ENCODE results near the gene MAGI2.

MAGI2 gene

DNA sequence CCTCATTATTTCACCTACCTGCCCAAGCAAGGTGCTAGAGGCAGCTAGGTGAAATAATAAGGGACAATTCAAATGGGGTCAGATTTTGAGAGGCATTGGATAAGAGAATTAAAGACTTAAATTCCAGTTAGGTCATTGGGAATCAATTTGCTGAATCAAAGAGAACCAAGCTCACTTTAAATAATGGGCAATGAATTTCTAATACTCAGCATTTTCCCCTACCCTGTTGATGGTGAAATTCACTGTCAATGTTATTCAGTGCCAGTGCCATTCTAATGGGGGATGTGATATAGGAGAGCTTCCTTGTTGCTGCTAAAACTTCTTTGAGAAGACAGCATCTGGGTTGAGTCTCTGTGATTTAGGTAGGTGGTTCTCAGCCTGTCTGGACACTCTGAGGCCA lies 1145.6 kb downstream of the MAGI2 start:
- H3K9me3 ChIP-seq (ENCODE audit: insufficient read depth, low read length, severe bottlenecking): no peaks in the 10 kb centered on the region
- H3K36me3 ChIP-seq (ENCODE audit: insufficient read depth, low read length): no peaks in the 10 kb centered on the region
- no peaks in the 10 kb centered on the region for H3K79me2 ChIP-seq (ENCODE audit: insufficient read depth, low read length)
- H3K9ac ChIP-seq (ENCODE audit: low read depth, low read length): no peak overlapping the region
- ATAC-seq (ENCODE audit: insufficient read depth, low read depth) (no peak), DNase-seq (no peak)
- TF ChIP-seq, protein P1, sequence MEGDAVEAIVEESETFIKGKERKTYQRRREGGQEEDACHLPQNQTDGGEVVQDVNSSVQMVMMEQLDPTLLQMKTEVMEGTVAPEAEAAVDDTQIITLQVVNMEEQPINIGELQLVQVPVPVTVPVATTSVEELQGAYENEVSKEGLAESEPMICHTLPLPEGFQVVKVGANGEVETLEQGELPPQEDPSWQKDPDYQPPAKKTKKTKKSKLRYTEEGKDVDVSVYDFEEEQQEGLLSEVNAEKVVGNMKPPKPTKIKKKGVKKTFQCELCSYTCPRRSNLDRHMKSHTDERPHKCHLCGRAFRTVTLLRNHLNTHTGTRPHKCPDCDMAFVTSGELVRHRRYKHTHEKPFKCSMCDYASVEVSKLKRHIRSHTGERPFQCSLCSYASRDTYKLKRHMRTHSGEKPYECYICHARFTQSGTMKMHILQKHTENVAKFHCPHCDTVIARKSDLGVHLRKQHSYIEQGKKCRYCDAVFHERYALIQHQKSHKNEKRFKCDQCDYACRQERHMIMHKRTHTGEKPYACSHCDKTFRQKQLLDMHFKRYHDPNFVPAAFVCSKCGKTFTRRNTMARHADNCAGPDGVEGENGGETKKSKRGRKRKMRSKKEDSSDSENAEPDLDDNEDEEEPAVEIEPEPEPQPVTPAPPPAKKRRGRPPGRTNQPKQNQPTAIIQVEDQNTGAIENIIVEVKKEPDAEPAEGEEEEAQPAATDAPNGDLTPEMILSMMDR (IDR thresholded peaks at IDR 0.05; ENCODE audit: borderline replicate concordance, extremely low read depth, low read length, poor library complexity, severe bottlenecking): no peak
- TF ChIP-seq EZH2 (IDR thresholded peaks at IDR 0.05; ENCODE audit: borderline replicate concordance, low read depth, low read length, severe bottlenecking): no peak
- no peak overlapping the region for H3K4me2 ChIP-seq (ENCODE audit: insufficient read depth, low read length)
- no peaks in the 10 kb centered on the region for H4K20me1 ChIP-seq (ENCODE audit: insufficient read depth, low read length)
- no peaks in the 10 kb centered on the region for H3K27me3 ChIP-seq (ENCODE audit: insufficient read depth, low read length, poor library complexity)
- no peak overlapping the region for H3K27ac ChIP-seq (ENCODE audit: low read length)
- H2AFZ ChIP-seq (ENCODE audit: low read depth, low read length): no peak overlapping the region
- H3K4me3 ChIP-seq (ENCODE audit: low read depth in 1 of 2, low read length in 2 of 2): no peak overlapping the region
- H3K4me1 ChIP-seq (ENCODE audit: insufficient read depth, low read length): no peaks in the 10 kb centered on the region

DNA sequence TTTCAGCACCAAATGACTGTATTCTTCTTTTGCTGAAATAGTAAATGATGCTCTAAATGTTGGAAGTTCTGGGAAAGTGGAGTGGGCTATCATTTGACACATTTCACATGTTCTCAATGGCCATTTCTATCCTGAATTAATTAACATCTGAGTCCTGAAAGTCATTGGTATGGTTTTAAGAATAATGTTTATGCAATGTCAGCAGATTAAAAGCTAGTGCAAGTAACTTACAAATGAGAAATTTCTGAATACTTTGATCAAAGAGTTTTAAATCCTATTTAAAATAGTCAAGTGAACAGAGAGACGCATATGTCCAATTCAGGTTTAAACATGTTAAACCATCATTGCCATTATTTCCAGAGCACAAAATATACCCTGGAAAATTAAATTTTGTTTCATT lies 1146.8 kb downstream of the MAGI2 start:
- DNase-seq (no peak), ATAC-seq (ENCODE audit: insufficient read depth, low read depth) (no peak)
- no peaks in the 10 kb centered on the region for H3K36me3 ChIP-seq (ENCODE audit: insufficient read depth, low read length)
- no peak overlapping the region for H3K4me3 ChIP-seq (ENCODE audit: low read depth in 1 of 2, low read length in 2 of 2)
- TF ChIP-seq EZH2 (IDR thresholded peaks at IDR 0.05; ENCODE audit: borderline replicate concordance, low read depth, low read length, severe bottlenecking): no peak
- TF ChIP-seq, protein P1 (IDR thresholded peaks at IDR 0.05; ENCODE audit: borderline replicate concordance, extremely low read depth, low read length, poor library complexity, severe bottlenecking): no peak
- H3K27me3 ChIP-seq (ENCODE audit: insufficient read depth, low read length, poor library complexity): no peaks in the 10 kb centered on the region
- no peaks in the 10 kb centered on the region for H3K9me3 ChIP-seq (ENCODE audit: insufficient read depth, low read length, severe bottlenecking)
- H3K4me2 ChIP-seq (ENCODE audit: insufficient read depth, low read length): no peak overlapping the region
- no peak overlapping the region for H3K9ac ChIP-seq (ENCODE audit: low read depth, low read length)
- H3K27ac ChIP-seq (ENCODE audit: low read length): no peak overlapping the region
- H2AFZ ChIP-seq (ENCODE audit: low read depth, low read length): no peak overlapping the region
- no peaks in the 10 kb centered on the region for H4K20me1 ChIP-seq (ENCODE audit: insufficient read depth, low read length)
- H3K79me2 ChIP-seq (ENCODE audit: insufficient read depth, low read length): no peaks in the 10 kb centered on the region
- no peaks in the 10 kb centered on the region for H3K4me1 ChIP-seq (ENCODE audit: insufficient read depth, low read length)

GRCh38 chr7:78301407-78301806 lies 1152.1 kb downstream of the MAGI2 start:
- Histone ChIP-seq H3K36me3 (ENCODE audit: insufficient read depth, low read length) (no peaks in the 10 kb centered on the region), H3K4me2 (ENCODE audit: insufficient read depth, low read length) (no peak overlapping the region), H3K9ac (ENCODE audit: low read depth, low read length) (no peak overlapping the region), H3K4me3 (ENCODE audit: low read depth in 1 of 2, low read length in 2 of 2) (no peak overlapping the region), H3K79me2 (ENCODE audit: insufficient read depth, low read length) (no peaks in the 10 kb centered on the region), H3K4me1 (ENCODE audit: insufficient read depth, low read length) (no peaks in the 10 kb centered on the region), H3K27me3 (ENCODE audit: insufficient read depth, low read length, poor library complexity) (no peaks in the 10 kb centered on the region), H3K9me3 (ENCODE audit: insufficient read depth, low read length, severe bottlenecking) (no peaks in the 10 kb centered on the region), H2AFZ (ENCODE audit: low read depth, low read length) (no peak overlapping the region), H3K27ac (ENCODE audit: low read length) (no peak overlapping the region), H4K20me1 (ENCODE audit: insufficient read depth, low read length) (no peaks in the 10 kb centered on the region)
- TF ChIP-seq EZH2 (IDR thresholded peaks at IDR 0.05; ENCODE audit: borderline replicate concordance, low read depth, low read length, severe bottlenecking): no peak
- TF ChIP-seq, protein P1 (IDR thresholded peaks at IDR 0.05; ENCODE audit: borderline replicate concordance, extremely low read depth, low read length, poor library complexity, severe bottlenecking): no peak
- DNase-seq: no peak
- no peak for ATAC-seq (ENCODE audit: insufficient read depth, low read depth)

DNA sequence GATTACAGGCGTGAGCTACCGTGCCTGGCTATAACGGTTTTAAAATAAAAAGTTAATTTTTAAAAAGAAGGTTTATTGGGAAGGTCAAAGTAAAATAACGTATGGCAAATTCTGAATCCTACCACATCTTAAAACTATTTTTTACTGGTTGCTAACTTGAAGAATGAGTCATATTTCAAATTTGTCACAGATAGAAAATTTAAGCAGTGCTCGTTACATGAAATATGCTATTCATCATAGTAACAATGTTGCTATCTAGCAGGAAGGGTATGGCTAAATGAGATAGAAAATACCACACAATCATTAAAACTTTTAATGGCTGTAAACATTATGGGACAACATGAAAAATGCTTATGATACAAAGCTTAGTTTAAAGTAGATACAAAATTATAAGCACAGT lies 1154.4 kb downstream of the MAGI2 start:
- ATAC-seq (ENCODE audit: insufficient read depth, low read depth): no peak

More for the DNA sequence above, 1154.4 kb downstream of the MAGI2 start:
- Histone ChIP-seq H3K4me3 (ENCODE audit: low read depth in 1 of 2, low read length in 2 of 2) (no peak overlapping the region), H2AFZ (ENCODE audit: low read depth, low read length) (no peak overlapping the region), H4K20me1 (ENCODE audit: insufficient read depth, low read length) (no peaks in the 10 kb centered on the region), H3K27ac (ENCODE audit: low read length) (no peak overlapping the region), H3K9me3 (ENCODE audit: insufficient read depth, low read length, severe bottlenecking) (no peaks in the 10 kb centered on the region), H3K79me2 (ENCODE audit: insufficient read depth, low read length) (no peaks in the 10 kb centered on the region), H3K36me3 (ENCODE audit: insufficient read depth, low read length) (no peaks in the 10 kb centered on the region), H3K4me1 (ENCODE audit: insufficient read depth, low read length) (no peaks in the 10 kb centered on the region), H3K9ac (ENCODE audit: low read depth, low read length) (no peak overlapping the region), H3K27me3 (ENCODE audit: insufficient read depth, low read length, poor library complexity) (no peaks in the 10 kb centered on the region), H3K4me2 (ENCODE audit: insufficient read depth, low read length) (no peak overlapping the region)
- TF ChIP-seq EZH2 (IDR thresholded peaks at IDR 0.05; ENCODE audit: borderline replicate concordance, low read depth, low read length, severe bottlenecking): no peak
- TF ChIP-seq, protein P1 (IDR thresholded peaks at IDR 0.05; ENCODE audit: borderline replicate concordance, extremely low read depth, low read length, poor library complexity, severe bottlenecking): no peak
- no peak for DNase-seq

Measured in DND-41 (cell line).